Calu3 (cell line): Measurements from ENCODE around the gene MIEN1. TPM values are rescaled to one million over a fixed set of nuclear protein-coding genes. Genes with fewer than 3 reads are reported as not detected.

Experiments
- BruUV-seq: library from RNA; stranded (reverse); fragments of 400-500 nt; replicated peaks from 2 replicates; lab custom pipeline; 2021; lab: Mats Ljungman, UMichigan
- CTCF ChIA-PET: fragments of 300-600 bp; sonication (Branson Sonifier 250); formaldehyde crosslinking; loops from one replicate; lab custom pipeline; 2022; ENCODE audit warnings: antibody characterized with exemption; lab: Charles Lee
- DNase-seq: peaks from one replicate; pipeline ENCODE4 v3.0.0; 2022
- H3K27ac Mint-ChIP-seq: one replicate; pipeline ENCODE4 v1.8.0; 2022; ENCODE audit warnings: mixed read lengths; ENCODE audit not compliant: unreplicated experiment
- H3K27me3 Mint-ChIP-seq: one replicate; pipeline ENCODE4 v1.8.0; 2022; ENCODE audit warnings: mixed read lengths; ENCODE audit not compliant: unreplicated experiment
- H3K36me3 Mint-ChIP-seq: one replicate; pipeline ENCODE4 v1.8.0; 2022; ENCODE audit warnings: mild to moderate bottlenecking, moderate library complexity, mixed read lengths; ENCODE audit not compliant: insufficient read depth, unreplicated experiment
- H3K4me1 Mint-ChIP-seq: one replicate; pipeline ENCODE4 v1.8.0; 2022; ENCODE audit warnings: mild to moderate bottlenecking, low read depth, mixed read lengths; ENCODE audit not compliant: unreplicated experiment
- H3K4me3 Mint-ChIP-seq: one replicate; pipeline ENCODE4 v1.8.0; 2022; ENCODE audit warnings: mild to moderate bottlenecking, low read depth, moderate library complexity, mixed read lengths; ENCODE audit not compliant: unreplicated experiment
- H3K9me3 Mint-ChIP-seq: one replicate; pipeline ENCODE4 v1.8.0; 2022; ENCODE audit warnings: low read depth, mixed read lengths; ENCODE audit not compliant: unreplicated experiment
- intact Hi-C: fragments of 100-400 bp; cut with micrococcal nuclease; formaldehyde crosslinking; loops from one replicate; pipeline ENCODE4 v1.10.0; 2022; ENCODE audit not compliant: unreplicated experiment
- total RNA-seq: library from RNA; stranded (reverse); gene quantifications from 2 replicates; pipeline ENCODE4 v1.2.3, GENCODE V29; 2022
- TF ChIP-seq, protein P1 (sequence below): fragments of 200-600 bp; IDR thresholded peaks from one replicate; pipeline ENCODE4 v1.8.0; 2022; ENCODE audit warnings: antibody characterized with exemption; ENCODE audit not compliant: unreplicated experiment

The MIEN1 gene
- total RNA-seq, 1 experiment from 2014 or later = 2,121 TPM

DNA sequence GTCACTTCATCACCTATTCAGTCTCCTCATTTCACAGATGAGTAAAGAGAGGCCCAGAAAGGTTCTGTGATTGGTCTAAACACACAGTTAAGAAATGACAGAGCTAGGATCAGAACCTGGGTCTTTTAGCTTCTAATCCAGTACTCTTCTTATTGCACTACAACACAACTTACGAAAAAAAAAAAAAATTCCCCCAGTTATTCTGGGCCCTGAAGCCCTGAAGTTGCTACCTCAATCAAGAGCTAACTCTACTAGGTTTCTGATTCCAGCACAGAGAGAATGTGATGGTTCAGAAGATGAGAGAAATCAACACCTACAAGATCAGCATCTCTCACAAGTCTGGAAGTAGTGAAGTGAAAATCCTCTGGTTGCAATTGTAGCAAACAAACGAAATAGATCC lies 44.7 kb upstream of the MIEN1 start:
- H3K27ac Mint-ChIP-seq = no peak overlapping the region
- peaks cover 50% of the 10 kb centered on the region for H3K4me1 Mint-ChIP-seq
- DNase-seq = no peak
- CTCF ChIA-PET = interaction anchor here (0.6 to 120.4 kb wide), 33 partner anchors 8 to 764 kb away, joined by 3 to 34714 read pairs (median 10); partner anchors contain the start of genes ERBB2, GRB7, GSDMA and GSDMB
- peaks cover 4% of the 10 kb centered on the region for H3K36me3 Mint-ChIP-seq
- no peaks in the 10 kb centered on the region for H3K9me3 Mint-ChIP-seq
- no TSS peak for BruUV-seq
- TF ChIP-seq, protein P1, sequence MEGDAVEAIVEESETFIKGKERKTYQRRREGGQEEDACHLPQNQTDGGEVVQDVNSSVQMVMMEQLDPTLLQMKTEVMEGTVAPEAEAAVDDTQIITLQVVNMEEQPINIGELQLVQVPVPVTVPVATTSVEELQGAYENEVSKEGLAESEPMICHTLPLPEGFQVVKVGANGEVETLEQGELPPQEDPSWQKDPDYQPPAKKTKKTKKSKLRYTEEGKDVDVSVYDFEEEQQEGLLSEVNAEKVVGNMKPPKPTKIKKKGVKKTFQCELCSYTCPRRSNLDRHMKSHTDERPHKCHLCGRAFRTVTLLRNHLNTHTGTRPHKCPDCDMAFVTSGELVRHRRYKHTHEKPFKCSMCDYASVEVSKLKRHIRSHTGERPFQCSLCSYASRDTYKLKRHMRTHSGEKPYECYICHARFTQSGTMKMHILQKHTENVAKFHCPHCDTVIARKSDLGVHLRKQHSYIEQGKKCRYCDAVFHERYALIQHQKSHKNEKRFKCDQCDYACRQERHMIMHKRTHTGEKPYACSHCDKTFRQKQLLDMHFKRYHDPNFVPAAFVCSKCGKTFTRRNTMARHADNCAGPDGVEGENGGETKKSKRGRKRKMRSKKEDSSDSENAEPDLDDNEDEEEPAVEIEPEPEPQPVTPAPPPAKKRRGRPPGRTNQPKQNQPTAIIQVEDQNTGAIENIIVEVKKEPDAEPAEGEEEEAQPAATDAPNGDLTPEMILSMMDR = no peak
- intact Hi-C loops = loop anchor here (10.0 kb wide), 1 partner anchor 1070 kb away; no protein-coding TSS in a partner anchor
- H3K27me3 Mint-ChIP-seq = no peaks in the 10 kb centered on the region
- no peak overlapping the region for H3K4me3 Mint-ChIP-seq

DNA sequence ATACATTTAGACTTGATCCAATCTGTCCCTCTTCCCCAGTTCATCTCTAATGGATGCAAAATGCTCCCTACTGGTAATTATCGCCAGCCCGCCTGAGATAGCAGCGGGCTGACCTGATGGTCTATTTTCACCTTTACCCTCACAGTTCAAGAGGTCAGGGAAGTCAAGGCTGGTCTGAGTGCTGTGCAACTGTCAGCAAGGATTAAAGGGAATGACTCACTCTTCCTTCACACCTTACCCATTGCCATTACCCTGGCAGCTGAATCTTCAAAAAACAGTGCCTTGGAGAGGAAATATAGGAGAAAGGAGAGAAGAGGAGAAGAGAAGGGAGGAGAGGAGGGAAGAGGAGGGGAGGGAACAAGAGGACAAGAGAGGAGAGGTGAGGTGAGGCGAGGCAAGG lies 43.7 kb upstream of the MIEN1 start:
- H3K36me3 Mint-ChIP-seq = peaks cover 9% of the 10 kb centered on the region
- no peaks in the 10 kb centered on the region for H3K9me3 Mint-ChIP-seq
- TF ChIP-seq, protein P1 = no peak
- H3K4me1 Mint-ChIP-seq = peaks cover 60% of the 10 kb centered on the region
- H3K27ac Mint-ChIP-seq = no peak overlapping the region
- BruUV-seq = no TSS peak
- CTCF ChIA-PET = interaction anchor here (0.6 to 120.4 kb wide), 25 partner anchors 9 to 1168 kb away, joined by 3 to 34714 read pairs (median 7); partner anchors contain the start of genes ERBB2, GRB7, GSDMA and GSDMB
- peak; percentile 85 for DNase-seq
- intact Hi-C loops = loop anchor here (10.0 kb wide), 1 partner anchor 1071 kb away; no protein-coding TSS in a partner anchor
- H3K27me3 Mint-ChIP-seq = no peaks in the 10 kb centered on the region
- H3K4me3 Mint-ChIP-seq = no peak overlapping the region

DNA sequence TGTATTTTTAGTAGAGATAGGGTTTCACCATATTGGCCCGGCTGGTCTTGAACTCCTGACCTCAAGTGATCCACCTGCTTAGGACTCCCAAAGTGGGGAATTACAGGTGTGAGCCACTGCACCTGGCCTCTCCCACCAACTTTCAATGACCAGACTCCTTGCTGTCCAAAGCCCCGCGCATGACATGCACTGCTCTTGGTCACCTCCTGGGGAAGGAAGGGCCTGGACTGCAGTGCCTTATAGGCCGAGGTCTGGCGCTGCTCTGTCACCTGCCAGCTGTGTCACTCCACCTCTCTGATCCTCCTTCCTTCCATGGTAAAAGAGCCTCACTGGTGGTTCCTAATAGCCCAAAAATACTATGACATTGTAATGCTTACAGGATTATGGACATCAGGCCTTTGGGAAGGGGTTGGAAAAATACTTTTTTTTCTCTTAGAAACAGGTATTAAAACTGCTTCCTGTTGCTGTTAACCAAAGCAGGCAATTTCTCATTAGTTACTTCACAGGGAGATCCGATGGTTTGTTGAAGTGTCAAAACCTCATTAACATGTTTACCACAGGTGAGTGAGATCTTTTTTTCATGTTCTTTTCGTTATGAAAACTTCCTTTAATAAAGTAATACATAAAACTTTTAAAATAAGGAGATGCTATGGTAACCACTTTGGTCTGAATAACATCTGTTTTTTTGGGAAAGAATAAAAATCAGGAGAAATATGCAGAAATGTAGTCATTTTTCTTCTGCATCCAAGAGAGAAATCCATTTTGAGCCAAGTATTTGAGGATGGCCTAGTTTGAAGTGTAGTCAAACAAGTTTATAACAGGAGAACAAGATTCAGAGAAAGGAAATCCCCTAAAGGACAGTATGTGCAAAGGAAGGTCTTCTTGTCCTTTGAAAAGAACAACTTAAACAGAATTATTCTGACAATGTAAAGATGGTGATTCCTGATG lies 42.9 kb upstream of the MIEN1 start:
- CTCF ChIA-PET = interaction anchor here (0.6 to 120.4 kb wide), 42 partner anchors 8 to 1167 kb away, joined by 3 to 34714 read pairs (median 6); partner anchors contain the start of genes ERBB2, GRB7, GSDMA and GSDMB
- TF ChIP-seq, protein P1 = no peak
- Mint-ChIP-seq H3K9me3 (no peaks in the 10 kb centered on the region), H3K4me1 (peaks cover 66% of the 10 kb centered on the region), H3K27ac (no peak overlapping the region), H3K36me3 (peaks cover 12% of the 10 kb centered on the region), H3K4me3 (no peak overlapping the region), H3K27me3 (no peaks in the 10 kb centered on the region)
- no TSS peak for BruUV-seq
- DNase-seq = peak; percentile 85
- intact Hi-C loops = loop anchor here (10.0 kb wide), 1 partner anchor 1072 kb away; no protein-coding TSS in a partner anchor

DNA sequence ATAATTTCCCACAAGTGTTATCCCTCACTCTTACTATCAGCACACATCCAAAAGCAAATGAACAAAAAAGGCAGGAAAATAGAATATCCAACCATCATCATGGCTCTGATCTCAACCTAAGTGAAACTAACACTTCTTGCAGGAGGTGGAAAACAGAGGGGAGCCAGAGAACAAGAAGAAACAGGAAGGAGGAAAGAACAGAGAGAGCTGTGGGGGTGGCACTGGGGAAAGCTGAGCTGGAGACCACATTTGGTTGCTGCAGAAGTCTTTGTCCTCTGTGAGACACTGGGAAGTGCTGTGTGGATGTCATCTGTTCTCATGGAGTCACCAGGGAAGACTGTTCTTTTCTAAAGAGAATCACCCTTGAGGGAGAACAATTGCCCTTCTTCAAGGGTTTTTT lies 42.1 kb upstream of the MIEN1 start:
- H3K4me1 Mint-ChIP-seq = peaks cover 68% of the 10 kb centered on the region
- intact Hi-C loops = loop anchor here (10.0 kb wide), 1 partner anchor 1072 kb away; no protein-coding TSS in a partner anchor

More for the DNA sequence above, 42.1 kb upstream of the MIEN1 start:
- no peaks in the 10 kb centered on the region for H3K9me3 Mint-ChIP-seq
- no peak overlapping the region for H3K4me3 Mint-ChIP-seq
- peaks cover 12% of the 10 kb centered on the region for H3K36me3 Mint-ChIP-seq
- CTCF ChIA-PET = interaction anchor here (0.6 to 120.4 kb wide), 38 partner anchors 9 to 796 kb away, joined by 3 to 34714 read pairs (median 5); partner anchors contain the start of genes ERBB2, GRB7, MIEN1 and PGAP3
- no peak for DNase-seq
- TF ChIP-seq, protein P1 = no peak
- BruUV-seq = no TSS peak
- no peaks in the 10 kb centered on the region for H3K27me3 Mint-ChIP-seq
- H3K27ac Mint-ChIP-seq = peak overlapping the region; percentile 0
